GM15510 (cell line): ENCODE measurements around the gene UGT1A5.

Source experiments
- POLR2A ChIP-seq: IDR thresholded peaks from 3 replicates; pipeline ENCODE4 v1.6.1; 2011; ENCODE audit warnings: borderline replicate concordance; ENCODE audit not compliant: insufficient read length; ENCODE audit errors: extremely low read depth

Gene UGT1A5

DNA sequence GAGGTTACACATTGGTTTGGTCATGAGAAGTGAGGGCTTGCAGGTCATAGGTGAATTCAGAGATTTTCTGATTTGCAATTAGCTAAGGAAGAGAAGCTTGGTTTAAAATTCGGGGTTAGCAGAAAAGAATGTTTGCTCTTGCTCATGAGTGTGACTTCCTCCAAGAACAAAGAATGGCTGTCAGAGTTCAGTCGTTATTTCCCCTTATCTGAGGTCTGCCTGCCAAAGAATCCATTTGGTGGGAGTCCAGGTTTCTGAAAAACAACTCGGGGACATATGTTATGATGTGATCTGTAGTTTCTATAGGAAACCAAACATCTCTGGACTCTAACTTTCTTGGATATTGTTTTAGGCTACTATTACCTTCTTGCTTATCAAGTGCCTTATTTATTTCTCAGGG is 23.2 kb upstream of the UGT1A5 start:
- no peak for TF ChIP-seq POLR2A

DNA sequence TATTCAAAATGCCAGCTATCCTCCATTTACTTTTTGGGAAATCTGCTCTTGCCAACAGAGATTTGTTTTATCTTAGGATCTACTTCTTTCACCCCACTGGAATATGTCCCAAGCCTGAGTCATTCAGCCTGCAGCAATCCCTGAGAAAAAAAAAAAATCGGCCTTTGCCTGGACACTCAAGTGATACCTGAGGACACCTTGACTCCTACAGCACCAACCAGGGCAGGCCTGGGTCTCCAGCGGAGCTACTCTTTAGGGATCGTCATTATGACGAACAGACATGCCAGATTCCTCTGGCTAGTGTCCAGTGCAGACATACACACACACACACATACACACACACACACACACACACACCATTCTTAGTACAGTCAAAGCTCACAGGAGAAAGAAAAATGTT is 22.3 kb upstream of the UGT1A5 start:
- TF ChIP-seq POLR2A: no peak

DNA sequence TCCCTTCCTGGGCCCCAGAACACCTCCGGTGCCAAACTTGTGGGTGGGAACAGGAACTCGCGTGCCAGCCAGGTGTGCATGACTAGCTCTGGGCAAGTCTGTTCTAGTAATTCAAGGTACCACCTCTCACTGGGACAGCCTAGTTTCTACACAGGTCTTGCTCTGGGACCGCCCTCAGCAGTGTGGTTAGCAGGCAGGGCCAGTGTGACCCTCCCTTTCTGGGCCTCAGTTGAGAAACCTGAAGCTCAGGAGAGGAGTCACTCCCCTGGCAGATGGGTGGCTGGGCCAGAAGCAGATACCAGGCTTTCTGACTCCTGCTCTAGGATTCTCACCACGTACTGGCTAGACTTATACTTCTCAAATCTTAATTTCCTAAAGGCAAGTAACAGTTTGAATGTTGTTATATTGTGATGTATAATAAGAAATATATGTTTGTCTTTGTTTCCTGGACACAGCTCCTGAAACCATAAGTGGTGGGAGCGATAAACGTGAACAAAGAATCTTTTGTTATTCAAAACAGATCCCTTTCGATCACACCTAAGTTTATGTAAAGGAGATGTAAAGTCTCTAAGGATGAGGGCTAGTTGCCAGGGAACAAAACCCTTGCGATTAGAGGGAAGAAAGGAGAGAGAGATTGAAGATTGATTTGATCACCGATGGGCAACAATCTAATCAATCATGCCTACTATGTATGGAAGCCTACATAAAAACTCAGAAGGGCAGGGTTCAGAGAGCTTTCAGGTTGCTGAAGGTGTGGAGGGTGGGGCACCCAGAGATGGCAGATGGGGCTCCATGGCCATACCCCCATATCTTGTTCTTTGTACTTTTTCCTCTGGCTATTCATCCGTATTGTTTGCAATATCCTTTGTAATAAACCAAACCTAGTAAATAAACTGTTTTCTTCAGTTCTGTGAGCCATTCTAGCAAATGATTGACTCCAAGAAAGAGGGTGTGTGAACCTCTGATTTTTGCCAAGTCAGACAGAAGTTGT is 21.0 kb upstream of the UGT1A5 start:
- TF ChIP-seq POLR2A: no peak

DNA sequence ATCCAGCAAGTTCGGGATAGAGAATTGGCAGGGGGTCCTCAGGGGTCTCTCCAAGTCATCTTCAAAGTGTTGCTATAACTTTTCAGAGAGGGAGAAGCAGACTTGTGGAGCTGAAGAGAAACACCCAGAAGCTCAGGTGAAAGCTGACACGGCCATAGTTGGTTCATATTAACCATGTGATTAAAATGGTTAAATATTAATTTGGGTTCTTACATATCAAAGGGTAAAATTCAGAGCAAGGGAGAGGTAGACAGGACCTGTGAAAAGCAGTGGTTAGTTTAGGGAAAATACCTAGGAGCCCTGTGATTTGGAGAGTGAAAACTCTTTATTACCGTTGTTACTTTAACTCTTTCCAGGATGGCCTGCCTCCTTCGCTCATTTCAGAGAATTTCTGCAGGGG is 20.1 kb upstream of the UGT1A5 start, which contains the start of gene UGT1A6:
Gene UGT1A6, plus strand, starts transcription at position 243 of the 400 bp plus-strand sequence. Its CDS starts 115 bp downstream, at position 358.
- TF ChIP-seq POLR2A: no peak

DNA sequence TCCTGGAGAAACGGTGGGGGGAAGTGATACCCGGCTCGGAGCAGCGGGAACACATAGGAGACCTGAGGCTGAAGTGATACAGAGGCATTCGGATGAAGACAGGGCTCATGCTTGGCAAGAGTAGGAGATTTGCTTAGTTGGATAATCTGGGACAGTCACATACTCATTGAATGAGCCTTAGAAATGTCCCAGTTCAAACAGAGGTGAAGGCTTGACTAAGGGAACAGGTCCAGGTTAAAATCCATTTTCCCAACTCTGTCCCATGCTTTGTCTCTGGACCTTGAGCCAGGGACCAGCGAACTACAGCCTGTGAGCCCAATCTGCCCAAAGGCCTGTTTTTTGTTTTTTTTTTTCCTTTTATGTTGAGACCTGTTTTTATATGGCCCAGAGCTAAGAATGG is 18.7 kb upstream of the UGT1A5 start:
- TF ChIP-seq POLR2A: no peak

DNA sequence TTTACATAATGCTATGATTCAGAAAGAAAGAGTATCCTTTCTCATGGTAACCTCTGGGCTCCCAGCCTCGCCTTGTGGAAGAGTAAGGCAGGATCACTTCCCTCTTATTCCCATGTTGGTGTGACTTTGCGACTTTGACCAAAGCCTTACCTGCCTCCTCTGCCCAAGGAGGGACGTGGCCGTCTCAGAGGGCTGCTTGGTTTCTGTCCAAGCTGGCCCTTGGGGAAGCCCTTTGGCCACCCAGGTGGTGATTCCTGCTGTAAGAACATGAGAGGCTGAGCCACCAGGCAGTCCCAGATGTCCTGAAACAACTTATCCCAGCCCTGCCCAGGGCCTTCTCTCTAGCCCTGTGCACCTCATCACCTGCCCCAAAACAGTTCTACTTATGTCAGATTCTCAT is 14.0 kb upstream of the UGT1A5 start:
- TF ChIP-seq POLR2A: no peak

DNA sequence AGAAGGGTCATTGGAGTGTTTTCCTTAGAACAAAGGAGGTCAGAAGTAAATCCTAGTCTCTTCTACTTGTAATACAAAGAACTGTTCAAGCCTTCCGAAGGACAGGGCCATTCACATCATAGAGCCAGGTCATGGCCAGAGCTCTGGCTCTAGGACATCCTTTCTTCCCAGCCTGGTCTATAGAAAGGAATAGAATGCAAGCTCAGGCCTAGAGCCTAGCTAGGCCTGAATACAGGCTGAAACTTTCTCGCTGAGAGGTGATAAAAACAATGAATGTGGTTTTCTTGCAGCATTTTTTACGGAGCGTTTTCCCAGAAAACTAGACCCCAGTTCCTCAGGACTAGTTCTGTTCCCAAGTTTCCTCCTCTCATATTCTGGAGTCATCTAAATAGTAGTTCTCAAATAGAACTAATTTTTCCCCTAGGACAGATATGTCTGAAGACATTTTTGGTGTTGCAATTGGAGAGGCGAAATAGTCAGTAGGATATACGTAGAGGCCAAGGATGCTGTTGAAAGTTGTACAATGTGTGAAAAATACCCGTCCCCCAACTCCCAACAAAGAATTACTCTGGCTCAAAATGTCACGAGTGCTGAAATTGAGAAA is 13.2 kb upstream of the UGT1A5 start:
- no peak for TF ChIP-seq POLR2A

DNA sequence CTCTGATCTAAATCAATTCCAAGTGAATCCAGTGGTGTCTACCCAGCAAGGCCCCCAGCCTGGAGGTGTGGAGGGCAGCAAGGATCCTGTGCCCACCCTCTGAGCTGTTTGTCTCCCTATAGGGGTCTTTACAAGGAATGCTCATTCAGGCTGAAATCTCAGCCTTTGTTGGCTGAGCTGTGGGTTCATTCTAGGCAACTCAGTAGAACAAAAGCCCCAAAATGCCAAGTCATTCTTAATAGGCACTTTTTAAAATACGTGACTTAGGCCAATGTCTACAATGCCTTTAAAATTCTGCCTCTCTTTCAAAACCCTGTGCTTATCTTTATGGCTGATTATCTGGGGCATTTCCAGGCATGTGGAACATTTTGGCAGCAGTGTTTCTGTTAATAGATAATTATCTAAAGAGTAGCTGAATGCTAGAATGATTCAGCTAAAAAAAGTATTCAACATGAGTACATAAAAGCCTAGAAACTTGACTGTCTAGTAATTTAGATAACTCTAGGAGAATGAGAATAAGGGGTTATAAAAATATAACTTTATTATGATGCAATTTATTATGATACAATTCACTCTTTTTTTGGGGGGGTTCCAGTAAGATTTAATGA is 12.6 kb upstream of the UGT1A5 start:
- no peak for TF ChIP-seq POLR2A

DNA sequence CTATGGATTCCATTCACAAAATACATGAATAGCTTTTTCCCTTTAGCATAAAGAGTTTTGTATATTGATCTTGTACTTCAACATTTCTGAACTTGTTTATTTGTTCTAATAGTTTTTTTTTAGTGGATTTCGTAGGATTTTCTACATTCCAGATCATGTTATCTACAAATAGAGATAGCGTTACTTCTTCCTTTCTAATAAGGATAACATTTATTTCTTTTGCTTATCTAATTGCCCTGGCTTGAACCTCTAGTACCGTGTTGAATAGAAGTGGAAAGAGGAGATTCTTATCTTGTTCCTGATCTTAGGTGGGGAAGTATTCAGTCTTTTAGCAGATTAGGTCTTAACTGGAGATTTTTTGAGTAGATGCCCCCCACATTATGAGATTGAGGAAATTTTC is 10.5 kb upstream of the UGT1A5 start:
- no peak for TF ChIP-seq POLR2A

DNA sequence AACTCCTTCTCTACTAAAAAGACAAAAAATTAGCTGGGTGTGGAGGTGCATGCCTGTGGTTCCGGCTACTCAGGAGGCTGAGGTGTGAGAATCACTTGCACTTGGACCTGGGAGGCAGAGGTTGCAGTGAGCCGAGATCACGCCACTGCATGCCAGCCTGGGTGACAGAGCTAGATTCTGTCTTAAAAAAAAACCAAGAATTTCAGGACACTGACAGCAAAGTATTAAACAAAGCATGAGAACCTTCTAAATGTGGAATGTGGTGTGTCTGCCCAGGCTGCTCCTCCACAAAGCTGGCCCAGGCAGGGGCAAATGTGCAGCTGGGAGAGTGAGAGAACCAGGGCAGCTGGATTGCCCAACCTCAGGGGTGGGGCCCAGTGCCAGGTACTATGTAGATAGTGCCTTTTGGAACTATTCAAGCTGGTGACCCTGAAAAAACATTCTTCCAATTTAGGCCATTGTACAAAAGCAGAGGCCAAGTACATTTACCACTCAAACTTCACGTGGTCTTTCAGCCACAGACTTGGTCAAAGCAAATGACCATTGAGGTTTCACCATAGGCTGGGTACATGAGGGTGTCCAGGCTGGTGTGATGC is 6.7 kb upstream of the UGT1A5 start:
- TF ChIP-seq POLR2A: no peak

DNA sequence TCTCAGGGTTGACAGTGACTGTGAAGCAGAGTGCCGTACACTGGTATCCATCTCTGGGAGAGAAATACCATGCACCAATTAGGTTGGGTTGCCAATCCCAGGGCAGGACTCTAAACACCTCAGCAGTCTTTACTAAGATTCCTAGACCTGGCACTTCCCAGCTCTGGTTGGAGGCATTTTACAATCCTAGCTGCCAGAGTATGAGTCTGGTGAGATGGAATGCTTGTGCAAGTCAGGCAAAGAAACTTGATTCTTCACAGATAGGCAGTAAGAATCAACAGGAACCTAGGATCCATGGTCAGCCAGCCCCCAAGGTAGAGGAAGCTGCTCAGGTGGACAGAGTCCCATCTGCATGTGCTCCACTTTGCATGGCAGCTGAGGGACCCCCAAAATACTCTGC is 6.0 kb upstream of the UGT1A5 start:
- no peak for TF ChIP-seq POLR2A

DNA sequence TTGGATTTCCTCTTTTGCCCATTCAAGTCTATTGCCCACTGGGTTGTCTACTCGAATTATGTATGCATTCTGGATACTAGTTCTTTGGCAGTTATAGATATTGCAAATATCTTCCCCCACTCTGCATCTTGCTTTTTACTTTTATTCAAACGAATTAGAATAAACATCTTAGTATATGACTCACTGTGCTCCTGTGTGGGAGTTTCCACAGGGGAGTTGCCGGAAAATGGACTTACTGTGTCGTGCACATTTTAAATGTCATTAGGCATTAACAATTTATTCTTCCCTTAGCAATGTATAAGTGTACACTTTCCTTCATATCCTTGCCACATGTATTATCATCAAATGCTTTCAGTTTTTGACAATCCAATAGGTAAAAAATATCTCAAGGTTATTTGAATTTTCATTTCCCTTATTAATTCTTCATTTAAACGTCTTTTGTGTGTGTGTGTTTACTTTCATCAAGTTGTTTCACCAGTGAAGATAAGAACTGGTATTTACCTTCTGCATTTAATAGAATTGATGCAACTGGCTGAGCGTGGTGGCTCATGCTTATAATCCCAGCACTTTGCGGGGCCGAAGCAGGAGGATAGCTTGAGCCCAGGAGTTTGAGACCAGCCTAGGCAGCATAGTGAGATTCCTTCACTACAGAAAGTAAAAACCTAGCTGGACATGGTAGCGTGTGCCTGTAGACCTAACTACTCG is 4.6 kb upstream of the UGT1A5 start:
- TF ChIP-seq POLR2A: no peak

DNA sequence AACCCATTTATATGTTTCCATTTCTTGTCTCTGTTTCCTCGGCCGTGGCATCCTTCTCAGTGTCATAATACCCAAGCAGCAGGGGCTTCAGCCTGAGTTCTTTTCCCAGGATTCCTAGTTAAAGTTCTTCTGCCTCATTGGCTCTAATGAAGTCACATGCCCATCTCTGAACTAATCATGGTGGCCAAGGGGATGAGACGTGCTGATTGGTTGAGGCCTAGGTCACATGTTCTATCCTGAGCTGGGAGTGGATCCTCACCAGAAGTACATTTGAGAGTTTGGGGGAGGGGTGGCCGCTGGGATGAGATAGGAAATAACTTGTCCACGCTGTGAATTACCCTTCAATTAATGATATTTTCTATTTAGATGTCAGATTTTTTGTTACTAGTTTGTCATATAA is 3.8 kb upstream of the UGT1A5 start:
- TF ChIP-seq POLR2A: no peak

DNA sequence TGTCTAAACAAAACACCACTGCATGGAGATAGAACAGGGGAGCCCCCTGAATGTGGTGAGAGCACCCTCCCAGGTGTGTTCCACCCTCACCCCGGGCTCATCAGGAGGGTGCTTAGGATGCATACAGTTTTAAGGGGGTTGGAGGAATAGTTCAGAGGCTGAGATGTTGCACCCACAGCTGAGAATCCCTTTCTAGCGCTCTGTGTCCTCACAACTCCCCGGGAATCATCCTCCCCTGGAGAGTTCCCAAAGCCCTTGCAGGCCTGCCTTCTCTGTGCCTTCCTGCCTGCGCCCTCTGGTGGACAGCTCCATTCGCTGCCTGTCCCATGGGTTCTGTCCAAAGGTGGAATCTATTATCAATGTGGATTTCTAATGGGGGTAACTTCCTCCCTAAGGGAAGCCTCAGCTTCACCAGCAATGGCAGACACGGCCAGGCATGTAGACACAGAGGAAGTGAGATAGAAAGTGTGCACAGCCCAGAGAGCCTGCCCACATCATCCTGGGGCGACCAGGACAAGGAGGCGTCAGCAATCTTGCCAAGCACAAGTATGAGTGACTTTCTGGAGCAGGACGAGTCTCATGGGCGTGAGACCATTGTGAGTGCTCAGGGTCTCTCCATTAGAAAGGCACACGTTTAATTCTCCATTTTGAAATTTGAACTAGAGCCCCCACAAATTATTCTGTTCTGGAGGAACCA is 1.2 kb upstream of the UGT1A5 start:
- TF ChIP-seq POLR2A: no peak
